ENCODE measurements around the gene NXNL1.

Gene NXNL1

DNA sequence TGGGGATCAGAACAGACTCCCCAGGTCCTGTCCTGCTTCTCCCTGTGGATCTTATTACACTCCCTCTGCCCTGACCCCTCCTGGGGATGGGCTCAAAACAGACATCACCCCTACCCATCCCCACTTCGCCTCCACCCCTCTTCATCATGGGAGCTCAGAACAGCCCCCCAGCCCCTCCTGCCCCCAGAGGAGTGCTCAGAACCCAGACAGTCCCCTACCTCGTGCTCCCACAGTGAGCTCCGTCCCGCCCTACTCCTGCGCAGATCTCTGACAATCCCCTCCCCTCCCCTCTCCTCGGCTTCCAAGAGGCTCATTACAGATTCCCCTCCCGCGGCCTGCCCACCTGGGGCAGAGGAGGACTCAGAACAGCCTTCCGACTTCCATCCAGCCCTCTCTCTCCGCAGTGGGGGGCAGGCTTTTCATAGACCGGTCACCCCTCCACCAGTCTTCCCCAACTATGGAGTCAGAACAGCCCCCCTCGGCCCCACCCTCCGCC, 6.1 kb downstream of the NXNL1 start:
- DNase-seq = no peak

- no peak for DNase-seq
Measured at GRCh38 chr19:17451820-17452219, 8.9 kb downstream of the NXNL1 start.

DNA sequence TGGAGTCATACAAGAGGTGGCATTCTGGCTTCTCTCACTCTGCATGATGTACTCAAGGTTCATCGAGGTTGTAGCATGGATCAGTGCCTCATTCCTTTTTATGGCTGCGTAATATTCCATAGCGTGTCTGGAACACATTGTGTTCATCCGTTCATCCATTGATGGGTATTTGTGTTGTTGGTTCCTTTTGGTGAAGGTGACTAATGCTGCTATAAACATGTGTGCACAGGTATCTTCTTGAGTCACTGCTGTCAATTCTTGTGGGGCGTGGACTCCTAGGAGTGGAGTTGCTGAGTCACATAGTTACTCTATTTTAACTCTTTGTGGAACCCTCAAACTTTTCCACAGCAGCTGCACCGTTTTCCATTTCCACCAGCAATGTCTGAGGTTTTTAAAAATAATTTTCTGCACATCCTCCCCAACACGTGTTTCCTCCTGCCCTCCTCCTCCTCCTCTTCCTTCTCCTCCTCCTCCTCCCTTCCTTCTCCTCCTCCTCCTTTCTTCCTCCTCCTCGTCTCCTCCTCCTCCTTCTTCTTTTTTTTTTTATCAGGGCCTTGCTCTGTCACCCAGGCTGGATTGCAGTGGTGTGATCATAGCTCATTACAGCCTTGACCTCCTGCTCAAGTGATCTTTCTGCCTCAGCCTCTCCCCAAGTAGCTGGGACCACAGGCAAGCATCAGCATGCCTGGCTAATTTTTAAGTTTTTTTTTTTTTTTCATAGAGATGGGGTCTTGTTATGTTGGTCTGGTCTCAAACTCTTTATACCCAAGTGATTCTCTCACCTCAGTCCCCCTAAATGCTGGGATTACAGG, 10.3 kb downstream of the NXNL1 start:
- DNase-seq = peak; percentile 38

GRCh38 chr19:17448131-17448967, 12.4 kb downstream of the NXNL1 start, which contains the start of gene TMEM221:
TSS of gene TMEM221 (minus strand) at chr19:17448668. CDS start at chr19:17448462, 206 bp downstream.
- DNase-seq = peak; percentile 69

GRCh38 chr19:17447704-17448130, 13.0 kb downstream of the NXNL1 start:
- no peak for DNase-seq

DNA sequence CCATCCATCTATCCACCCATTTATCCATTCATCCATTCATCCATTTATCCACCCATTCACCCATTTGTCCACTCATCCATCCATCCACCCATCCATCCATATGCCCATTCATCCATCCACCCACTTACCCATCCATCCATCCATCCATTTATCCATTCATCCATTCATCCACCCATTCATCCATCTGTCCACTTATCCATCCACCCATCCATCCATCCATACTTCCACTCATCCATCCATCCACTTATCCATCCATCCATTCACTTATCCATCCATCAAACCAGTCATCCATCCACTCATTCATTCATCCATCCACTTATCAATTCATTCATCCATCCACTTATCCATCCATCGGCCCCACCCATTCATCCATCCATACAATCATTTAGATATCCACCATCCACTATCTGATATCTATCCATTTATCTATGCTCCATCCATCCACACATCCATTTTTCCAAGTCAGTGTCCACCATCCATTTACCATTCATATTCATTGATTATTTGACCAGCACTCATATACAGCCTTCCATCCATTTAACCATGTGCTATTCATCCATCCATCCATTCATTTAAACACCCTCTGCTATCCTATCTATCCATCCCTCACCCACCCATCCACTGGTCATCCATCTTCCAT, 15.1 kb downstream of the NXNL1 start:
- DNase-seq = no peak

DNA sequence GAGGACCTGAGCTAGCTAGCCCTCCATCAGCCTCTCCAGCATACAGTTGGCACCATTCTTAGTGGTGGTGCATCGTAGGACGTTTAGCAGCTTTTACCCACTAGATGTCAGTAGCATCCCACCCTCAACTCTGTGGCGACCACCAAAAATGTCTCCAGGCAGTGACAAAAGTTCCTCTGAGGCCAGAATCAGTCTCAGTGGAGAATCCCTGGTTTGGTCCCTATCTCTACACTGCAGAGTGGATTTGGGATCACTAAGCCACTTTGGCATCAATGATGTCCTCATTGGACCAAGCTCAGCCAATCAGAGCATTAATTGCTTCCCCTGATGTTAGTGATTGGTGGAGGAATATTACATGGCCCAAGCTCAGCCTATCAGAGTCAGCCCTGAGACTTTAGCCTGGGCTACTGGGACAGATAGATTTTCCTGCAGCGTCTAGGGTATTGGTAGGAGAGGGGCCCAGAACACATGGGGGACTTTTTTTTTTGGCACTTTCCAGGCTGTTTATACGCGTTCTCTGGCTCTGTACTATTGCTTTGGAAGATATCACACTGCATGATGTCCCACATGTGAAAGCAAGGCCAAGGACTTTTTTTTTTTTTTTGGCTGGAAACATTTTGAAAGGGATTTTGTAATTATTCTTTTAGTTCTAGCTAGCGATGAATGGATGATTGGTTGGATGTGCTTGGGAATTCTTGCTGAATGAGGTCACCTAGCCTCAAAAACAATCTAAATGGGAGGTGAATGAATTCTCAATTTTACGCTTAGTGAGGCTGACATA, 19.3 kb downstream of the NXNL1 start:
- peak; percentile 63 for DNase-seq

- DNase-seq = no peak
Measured at GRCh38 chr19:17436874-17437267, 23.9 kb downstream of the NXNL1 start.

DNA sequence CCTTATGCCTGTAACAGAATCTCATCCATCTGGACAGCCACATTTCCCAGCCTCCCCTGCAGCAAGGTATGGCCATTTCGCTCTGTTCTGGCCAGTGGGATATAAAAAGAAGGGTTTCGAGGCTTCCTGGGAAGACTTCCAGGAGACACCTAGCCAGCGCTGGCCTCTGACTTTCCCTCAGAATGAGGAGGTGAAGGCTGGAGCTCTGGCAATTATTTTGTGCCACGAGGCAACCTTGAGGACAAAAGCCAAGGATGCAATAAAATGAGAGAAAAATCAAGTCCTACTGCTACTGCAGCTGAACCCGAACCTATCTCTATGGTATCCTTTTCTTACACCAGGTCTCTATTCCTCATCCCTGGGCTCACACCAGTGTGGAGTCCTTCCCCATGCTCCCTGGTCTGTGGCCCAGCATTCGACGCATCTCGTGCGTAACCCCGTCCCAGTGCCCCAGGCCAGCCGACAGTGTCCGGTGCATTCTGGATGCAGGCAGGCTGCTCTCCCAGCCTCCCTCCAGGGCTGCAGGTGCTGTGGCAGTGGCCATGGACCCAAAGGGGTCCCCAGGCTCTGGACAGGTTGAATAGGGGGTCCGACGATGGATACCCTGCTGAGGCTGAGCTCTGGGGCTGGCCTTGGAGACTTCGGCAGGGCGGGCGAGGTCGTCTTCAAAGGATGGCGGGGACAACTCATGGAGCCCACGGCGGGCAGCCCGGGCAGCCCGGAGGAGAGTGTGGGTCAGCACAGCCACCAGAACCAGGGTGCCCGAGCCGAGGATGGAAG, 24.4 kb downstream of the NXNL1 start:
- no peak for DNase-seq

DNA sequence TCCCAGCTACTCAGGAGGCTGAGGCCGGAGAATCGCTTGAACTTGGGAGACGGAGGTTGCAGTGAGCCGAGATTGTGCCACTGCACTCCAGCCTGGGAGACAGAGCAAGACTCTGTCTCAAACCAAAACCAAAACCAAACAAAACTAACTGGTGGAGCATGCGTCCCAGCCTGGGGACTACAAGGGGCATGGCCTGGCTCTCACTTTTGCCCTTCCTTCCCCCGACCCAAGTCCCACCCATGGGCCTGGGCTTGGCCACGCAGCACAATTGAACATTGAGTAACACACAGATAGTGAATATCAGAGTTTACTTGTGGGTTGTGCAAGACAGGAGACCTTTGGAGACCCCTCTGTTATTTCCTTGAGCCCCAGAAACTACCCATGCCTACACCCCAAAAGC, 25.5 kb downstream of the NXNL1 start:
- DNase-seq = no peak

GRCh38 chr19:17431417-17431816, 29.3 kb downstream of the NXNL1 start:
- no peak for DNase-seq

DNA sequence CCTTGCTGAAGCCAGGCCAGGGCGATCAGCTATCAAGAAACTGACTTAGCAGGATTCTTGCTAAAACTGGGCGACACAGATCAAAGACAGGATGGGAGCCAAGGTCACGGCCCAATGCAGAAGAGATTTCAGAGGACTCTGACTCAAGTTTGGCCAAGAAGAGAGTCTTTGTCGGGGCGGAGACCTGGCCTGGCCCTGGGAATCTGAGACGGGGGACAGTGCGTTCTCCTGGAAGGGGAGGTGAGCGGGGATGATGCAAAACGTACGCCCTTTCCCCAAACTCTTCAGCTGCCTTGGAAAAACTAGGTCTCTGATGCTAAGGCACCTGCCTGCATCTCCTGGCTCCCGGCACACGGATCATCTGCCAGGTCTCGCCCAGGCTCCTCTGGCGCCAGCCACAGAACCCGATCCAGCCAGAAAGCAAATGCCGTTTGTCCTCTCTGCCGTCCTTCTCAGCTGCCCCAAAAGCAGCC, 31.0 kb downstream of the NXNL1 start:
- no peak for DNase-seq

GRCh38 chr19:17424743-17425365, 35.9 kb downstream of the NXNL1 start:
- DNase-seq = peak; percentile 86

DNA sequence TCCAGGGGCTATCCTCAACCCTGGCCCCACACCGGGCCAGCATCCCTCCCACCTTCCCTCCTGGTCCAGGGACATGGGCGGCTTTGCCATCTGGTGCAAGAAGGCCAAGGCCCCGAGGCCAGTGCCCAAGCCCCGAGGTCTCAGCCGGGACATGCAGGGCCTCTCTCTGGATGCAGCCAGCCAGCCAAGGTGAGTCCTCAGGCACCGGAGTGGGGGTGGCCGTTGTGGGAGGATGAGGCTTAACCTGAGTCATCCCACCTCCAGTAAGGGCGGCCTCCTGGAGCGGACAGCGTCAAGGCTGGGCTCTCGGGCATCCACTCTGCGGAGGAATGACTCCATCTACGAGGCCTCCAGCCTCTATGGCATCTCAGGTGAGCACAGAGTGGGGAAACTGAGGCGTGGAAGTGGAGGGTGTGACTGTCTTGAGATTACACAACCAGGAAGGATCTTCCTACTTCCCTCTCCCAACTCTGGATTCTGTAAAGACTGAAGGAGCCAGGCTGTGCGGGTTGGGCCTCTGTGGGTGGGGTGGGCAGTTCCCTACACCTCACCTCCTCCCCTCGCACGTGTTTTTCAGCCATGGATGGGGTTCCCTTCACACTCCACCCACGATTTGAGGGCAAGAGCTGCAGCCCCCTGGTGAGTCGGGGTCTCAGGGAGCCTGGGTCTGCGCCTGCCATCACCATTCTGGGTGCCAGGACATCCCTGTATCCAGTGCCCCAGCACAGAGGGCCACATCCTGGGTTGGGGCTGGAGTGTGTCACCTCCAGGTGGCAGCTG, 37.1 kb downstream of the NXNL1 start:
- no peak for DNase-seq

DNA sequence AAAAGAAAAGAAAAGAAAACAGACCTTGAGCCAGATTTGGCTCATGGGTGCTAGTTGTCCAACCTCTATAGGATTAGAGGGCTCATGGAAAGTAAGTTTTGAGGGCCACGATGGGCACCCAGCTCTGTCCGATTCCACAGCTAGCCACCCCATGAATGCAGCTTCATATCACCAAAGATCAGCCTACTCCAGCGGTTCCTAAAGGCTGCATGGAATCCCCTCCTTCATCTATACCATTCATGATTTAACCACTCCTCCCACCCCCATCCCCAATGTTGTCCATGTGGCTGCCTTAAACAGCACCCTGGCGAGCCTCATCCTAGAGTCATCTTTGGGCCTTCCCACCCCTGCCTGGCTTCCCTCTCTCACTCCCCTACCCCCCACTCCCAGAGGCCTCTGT, 38.8 kb downstream of the NXNL1 start:
- no peak for DNase-seq

GRCh38 chr19:17420475-17420924, 40.2 kb downstream of the NXNL1 start:
- peak; percentile 83 for DNase-seq

- DNase-seq = peak; percentile 99
Measured at GRCh38 chr19:17419621-17420474, 40.9 kb downstream of the NXNL1 start, which contains the start of gene MVB12A. TSS of gene MVB12A (plus strand) at chr19:17420047. CDS start at chr19:17420136, 89 bp downstream.

GRCh38 chr19:17419154-17419620, 41.5 kb downstream of the NXNL1 start:
- DNase-seq = no peak

DNA sequence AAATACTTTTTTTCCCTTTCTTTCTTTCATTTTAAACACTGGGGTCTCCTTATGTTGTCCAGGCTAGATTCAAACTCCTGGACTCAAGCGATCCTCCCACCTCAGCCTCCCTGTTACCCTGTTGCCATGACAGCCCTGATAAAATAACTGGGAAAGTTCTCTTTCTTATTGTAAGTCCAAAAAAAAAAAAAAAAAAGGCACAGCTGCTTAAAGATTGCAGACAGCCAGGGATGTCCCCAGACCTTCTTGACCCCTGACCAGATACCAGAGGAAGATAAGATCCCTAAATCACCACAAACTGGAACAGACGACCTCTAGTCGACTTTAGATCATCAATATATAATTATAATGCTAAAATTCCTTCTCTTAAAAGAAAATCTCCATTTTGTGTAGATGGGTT, 42.0 kb downstream of the NXNL1 start:
- DNase-seq = no peak

All from hematopoietic multipotent progenitor cell treated with erythropoietin and hydrocortisone succinate and interleukin-3 and kit ligand, for 4 days (in vitro differentiated cells).